SK-N-SH (cell line): Measurements from ENCODE around the gene GPNMB. TPM values are rescaled to one million over a fixed set of nuclear protein-coding genes. Genes with fewer than 3 reads are reported as not detected.

Experiments
- CTCF ChIA-PET: fragments of 300-600, 350-600 bp; formaldehyde crosslinking; extraction: SDS; loops from one replicate; lab custom pipeline; 2021; lab: Yijun Ruan, JAX
- POLR2A ChIA-PET: fragments of 350-600 bp; sonication (Branson Sonifier 250); formaldehyde crosslinking; extraction: SDS; loops from one replicate; lab custom pipeline; 2020; ENCODE audit warnings: antibody characterized with exemption, inconsistent platforms; lab: Yijun Ruan, JAX
- DNase-seq: peaks from one replicate; pipeline ENCODE4 v3.0.0; 2012
- H2AFZ ChIP-seq: fragments of 200-600 bp; sonication (generic); 2 replicates; pipeline ENCODE4 v1.8.1; 2016; ENCODE audit warnings: antibody characterized with exemption, mild to moderate bottlenecking, low read depth
- H3F3A ChIP-seq: fragments of 200-600 bp; sonication (generic); replicated peaks from 2 replicates; pipeline ENCODE3; 2016; ENCODE audit warnings: antibody characterized with exemption, mild to moderate bottlenecking; ENCODE audit not compliant: insufficient read depth
- H3K27ac ChIP-seq, 2 experiments: fragments of 200-500 bp in 1 of 2; fragments of 200-600 bp in 1 of 2; sonication (Bioruptor generic) in 1 of 2; sonication (generic), shearing (Covaris generic) in 1 of 2; 2 replicates each; pipeline versions ENCODE4 v1.5.1 to v1.6.1; 2014 to 2016; ENCODE audit warnings: low read depth in 2 of 2, inconsistent platforms in 1 of 2, low read length in 1 of 2, mild to moderate bottlenecking in 1 of 2, mixed read lengths in 1 of 2
- H3K27me3 ChIP-seq: fragments of 200-600 bp; sonication (generic), shearing (Covaris generic); 2 replicates; pipeline ENCODE4 v1.6.1; 2016; ENCODE audit warnings: mixed run types; ENCODE audit not compliant: insufficient read depth
- H3K36me3 ChIP-seq, 2 experiments: fragments of 200-500 bp in 1 of 2; fragments of 200-600 bp in 1 of 2; sonication (Bioruptor generic) in 1 of 2; sonication (generic) in 1 of 2; replicated peaks in 1 of 2; 2 replicates each; pipeline versions ENCODE3 to v1.5.1; 2014 to 2016; ENCODE audit warnings: low read length in 1 of 2, mild to moderate bottlenecking in 1 of 2; ENCODE audit not compliant: insufficient read depth in 2 of 2, control insufficient read depth in 1 of 2
- H3K4me1 ChIP-seq, 2 experiments: fragments of 200-500 bp in 1 of 2; fragments of 200-600 bp in 1 of 2; sonication (Bioruptor generic) in 1 of 2; sonication (generic), shearing (Covaris generic) in 1 of 2; 2 replicates each; pipeline versions ENCODE4 v1.5.1 to v1.6.1; 2014 to 2016; ENCODE audit warnings: low read depth in 1 of 2, low read length in 1 of 2, mixed run types in 1 of 2; ENCODE audit not compliant: insufficient read depth in 2 of 2, control insufficient read depth in 1 of 2
- H3K4me2 ChIP-seq: fragments of 200-600 bp; sonication (generic), shearing (Covaris generic); 2 replicates; pipeline ENCODE4 v1.6.1; 2017; ENCODE audit warnings: mixed run types
- H3K4me3 ChIP-seq, 2 experiments: fragments of 200-500 bp in 1 of 2; fragments of 200-600 bp in 1 of 2; sonication (Bioruptor generic) in 1 of 2; sonication (generic), shearing (Covaris generic) in 1 of 2; 2 replicates each; pipeline versions ENCODE4 v1.5.1 to v1.8.1; 2014 to 2016; ENCODE audit warnings: low read depth in 2 of 2, inconsistent platforms in 1 of 2, low read length in 1 of 2, mild to moderate bottlenecking in 1 of 2, mixed read lengths in 1 of 2, moderate library complexity in 1 of 2
- H3K79me2 ChIP-seq: fragments of 200-600 bp; sonication (generic); 2 replicates; pipeline ENCODE4 v1.8.1; 2017; ENCODE audit warnings: mild to moderate bottlenecking; ENCODE audit not compliant: insufficient read depth
- H3K9ac ChIP-seq: fragments of 200-600 bp; sonication (generic); 2 replicates; pipeline ENCODE4 v1.6.1; 2017; ENCODE audit warnings: mixed run types
- H3K9me2 ChIP-seq: fragments of 200-600 bp; sonication (generic); 2 replicates; pipeline ENCODE4 v1.6.1; 2017; ENCODE audit warnings: mixed run types
- H3K9me3 ChIP-seq: fragments of 200-600 bp; sonication (generic); 2 replicates; pipeline ENCODE4 v1.6.1; 2017; ENCODE audit warnings: mixed run types, mild to moderate bottlenecking, moderate library complexity
- H4K20me1 ChIP-seq: fragments of 200-600 bp; sonication (generic); 2 replicates; pipeline ENCODE4 v1.6.1; 2017; ENCODE audit warnings: mild to moderate bottlenecking, mixed run types; ENCODE audit not compliant: insufficient read depth
- CHD2 ChIP-seq: fragments of 150-350 bp; IDR thresholded peaks from 2 replicates; pipeline ENCODE4 v1.6.1; 2018; ENCODE audit warnings: low read length; ENCODE audit not compliant: partially characterized antibody
- ELF1 ChIP-seq: IDR thresholded peaks from 2 replicates; pipeline ENCODE4 v1.4.0; 2012
- EP300 ChIP-seq, 2 experiments: IDR thresholded peaks; 2 replicates each; pipeline versions ENCODE4 v1.4.0 to v1.6.1; 2012; ENCODE audit warnings: borderline replicate concordance in 1 of 2, low read depth in 1 of 2, low read length in 1 of 2
- FOXJ3 ChIP-seq: sonication (generic); formaldehyde crosslinking; IDR thresholded peaks from 2 replicates; pipeline ENCODE4 v1.5.1; 2020; ENCODE audit warnings: mild to moderate bottlenecking, missing genetic modification reagents
- GABPA ChIP-seq: IDR thresholded peaks from 2 replicates; pipeline ENCODE4 v1.4.0; 2012; ENCODE audit warnings: low read depth, mild to moderate bottlenecking
- GATA2 ChIP-seq: sonication (generic); formaldehyde crosslinking; IDR thresholded peaks from 2 replicates; pipeline ENCODE4 v1.5.0; 2020; ENCODE audit warnings: mild to moderate bottlenecking, missing genetic modification reagents
- JUND ChIP-seq: IDR thresholded peaks from 2 replicates; pipeline ENCODE4 v1.4.0; 2012
- MXI1 ChIP-seq: IDR thresholded peaks from 2 replicates; pipeline ENCODE4 v1.6.1; 2012; ENCODE audit warnings: mild to moderate bottlenecking, low read depth, low read length, improper control_type of control experiment
- NFIC ChIP-seq: IDR thresholded peaks from 2 replicates; pipeline ENCODE4 v1.4.0; 2012; ENCODE audit warnings: borderline replicate concordance
- NRF1 ChIP-seq: IDR thresholded peaks from 2 replicates; pipeline ENCODE4 v1.6.1; 2012; ENCODE audit warnings: low read depth, mild to moderate bottlenecking, low read length
- RAD21 ChIP-seq: IDR thresholded peaks from 2 replicates; pipeline ENCODE4 v1.6.1; 2012; ENCODE audit warnings: mild to moderate bottlenecking, low read length
- RCOR1 ChIP-seq: fragments of 150-350 bp; IDR thresholded peaks from 2 replicates; pipeline ENCODE4 v1.6.1; 2017; ENCODE audit warnings: antibody characterized with exemption, low read length
- RXRA ChIP-seq: IDR thresholded peaks from 2 replicates; pipeline ENCODE4 v1.4.0; 2012; ENCODE audit warnings: low read depth, mild to moderate bottlenecking, borderline replicate concordance
- SIN3A ChIP-seq: IDR thresholded peaks from 2 replicates; pipeline ENCODE4 v1.6.1; 2012; ENCODE audit warnings: low read depth, mild to moderate bottlenecking, low read length, moderate library complexity, borderline replicate concordance
- SMC3 ChIP-seq: IDR thresholded peaks from 2 replicates; pipeline ENCODE4 v1.6.1; 2012; ENCODE audit warnings: low read depth, low read length, improper control_type of control experiment
- TAF1 ChIP-seq: IDR thresholded peaks from 2 replicates; pipeline ENCODE4 v1.6.1; 2012; ENCODE audit warnings: low read depth, mild to moderate bottlenecking, low read length, moderate library complexity, borderline replicate concordance
- TCF12 ChIP-seq: IDR thresholded peaks from 2 replicates; pipeline ENCODE4 v1.4.0; 2012
- YY1 ChIP-seq: IDR thresholded peaks from 2 replicates; pipeline ENCODE4 v1.4.0; 2012; ENCODE audit warnings: low read depth, mild to moderate bottlenecking
- WGBS: methylation state at CpG from one replicate; pipeline ENCODE4 v1.1.6; 2017; ENCODE audit warnings: low lambda C conversion rate; 5-methylcytosine and 5-hydroxymethylcytosine counted together
- polyA plus RNA-seq, 3 experiments: library from polyadenylated mRNA; depleted of rRNA; stranded (reverse); fragments of >200 nt; gene quantifications; 2 replicates each; pipeline ENCODE4 v1.2.3, GENCODE V29; 2012
- TF ChIP-seq, protein P1 (sequence below): IDR thresholded peaks from 2 replicates; pipeline ENCODE4 v1.4.0; 2012; ENCODE audit warnings: low read depth
- TF ChIP-seq, protein P2 (sequence below): IDR thresholded peaks from 2 replicates; pipeline ENCODE4 v1.4.0; 2012; ENCODE audit warnings: low read depth, borderline replicate concordance
- TF ChIP-seq, protein P3 (sequence below): fragments of 150-350 bp; IDR thresholded peaks from 2 replicates; pipeline ENCODE4 v1.6.1; 2017; ENCODE audit warnings: antibody characterized with exemption, low read length, low read depth, borderline replicate concordance
- TF ChIP-seq, protein P4 (sequence below): IDR thresholded peaks from 2 replicates; pipeline ENCODE4; 2012

The GPNMB gene
- polyA plus RNA-seq, 1 of the 3 experiments (the other 2 are of a cell fraction): 13.8 TPM

DNA sequence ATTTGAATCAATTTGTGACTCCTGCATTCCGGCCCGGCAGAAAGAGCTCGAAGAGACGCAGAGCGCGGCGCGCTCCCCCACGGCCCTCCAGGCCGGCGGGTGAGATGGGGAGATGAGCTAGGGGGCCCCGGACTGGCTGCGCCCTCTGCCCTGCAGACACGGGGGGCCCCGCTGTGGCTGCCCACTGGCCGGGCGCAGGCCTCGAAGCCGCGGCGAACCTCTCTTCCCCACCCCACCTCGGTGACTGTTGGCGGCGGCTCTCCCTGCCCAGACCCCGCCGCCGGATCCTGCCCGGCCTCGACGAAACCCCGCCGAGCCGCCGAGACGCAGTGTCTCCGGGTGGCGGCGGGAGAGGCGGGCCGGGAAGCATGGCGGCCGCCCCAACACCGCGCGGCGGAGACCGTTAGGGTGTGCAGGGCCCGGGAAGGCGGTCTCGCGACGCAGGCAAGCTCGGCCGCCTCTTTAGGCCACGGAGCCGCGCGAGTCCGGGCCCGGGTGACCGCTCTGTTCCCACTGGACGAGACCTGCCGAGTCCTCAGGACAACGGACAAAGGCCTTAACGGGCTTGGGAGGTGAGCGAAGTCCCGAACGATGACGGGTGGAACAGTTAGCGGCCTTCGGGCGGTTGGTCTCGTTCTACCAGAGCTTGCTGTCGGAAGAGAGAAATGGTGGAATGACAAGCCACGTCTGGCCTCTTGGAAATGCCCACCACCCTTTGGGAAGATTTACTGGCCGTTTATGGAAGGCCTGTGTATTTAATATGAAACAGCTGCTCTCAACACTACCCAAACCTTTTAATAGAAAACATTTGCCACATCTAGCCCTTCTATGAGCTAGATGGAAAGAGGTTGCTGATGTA, 40.4 kb upstream of the GPNMB start:
- H3K9me2 ChIP-seq: no peaks in the 10 kb centered on the region
- peak; percentile 74 for DNase-seq
- H3K9me3 ChIP-seq: no peaks in the 10 kb centered on the region
- POLR2A ChIA-PET: interaction anchor here (1.0 kb wide), 1 partner anchor 99 kb away, joined by 3 read pairs; no protein-coding TSS in a partner anchor
- no peaks in the 10 kb centered on the region for H3K79me2 ChIP-seq
- peaks cover 0 to 14% of the 10 kb centered on the region in 2 experiments; a peak in 2 of 4 replicates for H3K4me1 ChIP-seq
- peaks cover 10 to 11% of the 10 kb centered on the region in 2 experiments for H3K36me3 ChIP-seq
- no peak overlapping the region for H3K4me3 ChIP-seq
- CTCF ChIA-PET: interaction anchor here (0.5 to 2.2 kb wide), 13 partner anchors 9 to 121 kb away, joined by 3 to 8 read pairs (median 3); no protein-coding TSS in a partner anchor
- H4K20me1 ChIP-seq: no peaks in the 10 kb centered on the region
- H3K4me2 ChIP-seq: no peak overlapping the region
- peaks cover 5% of the 10 kb centered on the region for H3F3A ChIP-seq
- WGBS: 94% methylated on average over 76 of the region's 76 CpGs
- TF ChIP-seq, protein P1, sequence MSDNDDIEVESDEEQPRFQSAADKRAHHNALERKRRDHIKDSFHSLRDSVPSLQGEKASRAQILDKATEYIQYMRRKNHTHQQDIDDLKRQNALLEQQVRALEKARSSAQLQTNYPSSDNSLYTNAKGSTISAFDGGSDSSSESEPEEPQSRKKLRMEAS: no peak
- TF ChIP-seq RCOR1: peak; percentile 64; the same call in 1 of the 2 replicates
- TF ChIP-seq EP300 (IDR thresholded peaks at IDR 0.05; ENCODE audit: borderline replicate concordance in 1 of 2, low read depth in 1 of 2, low read length in 1 of 2): peak in 1 of 2 experiments; percentile 83; a peak in 1 of 4 replicates
- peak; percentile 55 for TF ChIP-seq CHD2
- no peak for TF ChIP-seq FOXJ3 (CRISPR knock-in tag)
- TF ChIP-seq TCF12: peak; percentile 12; the same call in 1 of the 2 replicates
- TF ChIP-seq, protein P2, sequence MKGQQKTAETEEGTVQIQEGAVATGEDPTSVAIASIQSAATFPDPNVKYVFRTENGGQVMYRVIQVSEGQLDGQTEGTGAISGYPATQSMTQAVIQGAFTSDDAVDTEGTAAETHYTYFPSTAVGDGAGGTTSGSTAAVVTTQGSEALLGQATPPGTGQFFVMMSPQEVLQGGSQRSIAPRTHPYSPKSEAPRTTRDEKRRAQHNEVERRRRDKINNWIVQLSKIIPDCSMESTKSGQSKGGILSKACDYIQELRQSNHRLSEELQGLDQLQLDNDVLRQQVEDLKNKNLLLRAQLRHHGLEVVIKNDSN: no peak
- peak; percentile 55; the same call in 1 of the 2 replicates for TF ChIP-seq GATA2 (CRISPR knock-in tag)
- no peak for TF ChIP-seq RXRA
- H3K9ac ChIP-seq: no peak overlapping the region
- H3K27ac ChIP-seq: peak overlapping the region in 1 of 2 experiments; percentile 86; a peak in 2 of 4 replicates
- H3K27me3 ChIP-seq: no peaks in the 10 kb centered on the region
- no peak overlapping the region for H2AFZ ChIP-seq

DNA sequence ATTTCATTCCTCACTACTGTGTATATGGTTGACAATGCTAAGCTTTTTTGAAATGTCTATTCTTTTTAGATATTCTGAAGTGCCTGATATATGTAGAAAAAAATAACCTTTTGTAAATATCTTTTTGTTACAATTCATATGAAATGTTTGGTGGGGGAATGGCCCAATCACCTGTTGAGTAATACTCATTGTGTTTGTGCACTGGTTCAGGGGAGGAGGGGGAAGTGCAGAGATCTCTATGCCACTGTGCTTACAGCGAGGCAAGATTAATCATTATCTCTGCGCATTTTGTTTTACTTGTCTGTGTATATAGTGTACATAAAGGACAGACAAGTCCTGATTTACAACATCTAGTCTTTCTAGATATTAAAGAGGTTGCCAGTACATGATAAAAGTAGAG, 39.6 kb upstream of the GPNMB start:
- POLR2A ChIA-PET: interaction anchor here (1.0 kb wide), 1 partner anchor 100 kb away, joined by 3 read pairs; no protein-coding TSS in a partner anchor
- peaks cover 5% of the 10 kb centered on the region for H3F3A ChIP-seq
- 92% methylated on average over 2 of the region's 2 CpGs for WGBS

More for the DNA sequence above, 39.6 kb upstream of the GPNMB start:
- CTCF ChIA-PET: interaction anchor here (0.6 to 1.6 kb wide), 9 partner anchors 10 to 122 kb away, joined by 3 to 8 read pairs (median 4); no protein-coding TSS in a partner anchor
- no peaks in the 10 kb centered on the region for H3K9me3 ChIP-seq
- H3K9ac ChIP-seq: no peak overlapping the region
- H3K36me3 ChIP-seq: peaks cover 3 to 7% of the 10 kb centered on the region in 2 experiments
- no peak overlapping the region for H2AFZ ChIP-seq
- TF ChIP-seq, protein P2: no peak
- TF ChIP-seq ELF1: no peak
- TF ChIP-seq, protein P3, sequence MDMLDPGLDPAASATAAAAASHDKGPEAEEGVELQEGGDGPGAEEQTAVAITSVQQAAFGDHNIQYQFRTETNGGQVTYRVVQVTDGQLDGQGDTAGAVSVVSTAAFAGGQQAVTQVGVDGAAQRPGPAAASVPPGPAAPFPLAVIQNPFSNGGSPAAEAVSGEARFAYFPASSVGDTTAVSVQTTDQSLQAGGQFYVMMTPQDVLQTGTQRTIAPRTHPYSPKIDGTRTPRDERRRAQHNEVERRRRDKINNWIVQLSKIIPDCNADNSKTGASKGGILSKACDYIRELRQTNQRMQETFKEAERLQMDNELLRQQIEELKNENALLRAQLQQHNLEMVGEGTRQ: no peak
- TF ChIP-seq EP300 (IDR thresholded peaks at IDR 0.05; ENCODE audit: borderline replicate concordance in 1 of 2, low read depth in 1 of 2, low read length in 1 of 2): no peak
- TF ChIP-seq GATA2 (CRISPR knock-in tag): no peak
- no peak for TF ChIP-seq YY1
- no peak for TF ChIP-seq NFIC
- TF ChIP-seq GABPA: no peak
- TF ChIP-seq, protein P4, sequence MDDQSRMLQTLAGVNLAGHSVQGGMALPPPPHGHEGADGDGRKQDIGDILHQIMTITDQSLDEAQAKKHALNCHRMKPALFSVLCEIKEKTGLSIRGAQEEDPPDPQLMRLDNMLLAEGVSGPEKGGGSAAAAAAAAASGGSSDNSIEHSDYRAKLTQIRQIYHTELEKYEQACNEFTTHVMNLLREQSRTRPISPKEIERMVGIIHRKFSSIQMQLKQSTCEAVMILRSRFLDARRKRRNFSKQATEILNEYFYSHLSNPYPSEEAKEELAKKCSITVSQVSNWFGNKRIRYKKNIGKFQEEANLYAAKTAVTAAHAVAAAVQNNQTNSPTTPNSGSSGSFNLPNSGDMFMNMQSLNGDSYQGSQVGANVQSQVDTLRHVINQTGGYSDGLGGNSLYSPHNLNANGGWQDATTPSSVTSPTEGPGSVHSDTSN: no peak
- TF ChIP-seq TAF1: no peak
- TF ChIP-seq, protein P1: no peak
- TF ChIP-seq RAD21: no peak
- TF ChIP-seq SIN3A: no peak
- TF ChIP-seq JUND: no peak
- no peak for TF ChIP-seq MXI1
- no peak for TF ChIP-seq SMC3
- TF ChIP-seq NRF1: no peak
- H3K79me2 ChIP-seq: no peaks in the 10 kb centered on the region
- H3K4me1 ChIP-seq: peaks cover 0 to 14% of the 10 kb centered on the region in 2 experiments; a peak in 2 of 4 replicates
- peak overlapping the region in 1 of 2 experiments; percentile 86; a peak in 2 of 4 replicates for H3K27ac ChIP-seq
- H3K9me2 ChIP-seq: no peaks in the 10 kb centered on the region
- H4K20me1 ChIP-seq: no peaks in the 10 kb centered on the region
- H3K27me3 ChIP-seq: no peaks in the 10 kb centered on the region
- H3K4me3 ChIP-seq: no peak overlapping the region
- H3K4me2 ChIP-seq: no peak overlapping the region
- DNase-seq: no peak
